Measurements from ENCODE around the gene AK3. TPM values are rescaled to one million over a fixed set of nuclear protein-coding genes. Genes with fewer than 3 reads are reported as not detected.
A peak's percentile ranks its signal among the peaks of the same experiment; 100 is the strongest.

AK3 gene
- total and polyA plus RNA-seq, 2 of the 8 experiments (the other 6 are each of a cell fraction or from before 2014, with no cell fraction given), result 8.9 to 30.0 TPM

- no peak for TF ChIP-seq KDM1A (IDR thresholded peaks at IDR 0.05; ENCODE audit: borderline replicate concordance, low read length)
- TF ChIP-seq TAF1 (IDR thresholded peaks at IDR 0.05; ENCODE audit: low read depth, low read length), result peak; percentile 94
These were observed 61.5 kb downstream of the AK3 start, which contains the start of gene CDC37L1 (continued) for GRCh38 chr9:4679268-4680172.

Data from H1 (cell line).